ENCODE results near the gene CERS4. TPM values are rescaled to one million over a fixed set of nuclear protein-coding genes. Genes with fewer than 3 reads are reported as not detected.
A peak's percentile ranks its signal among the peaks of the same experiment; 100 is the strongest.

CERS4 gene
- total and polyA plus RNA-seq, 7 donors = 1.4 to 40.0 (median 24.1) TPM

- no peak for DNase-seq
- intact Hi-C loops (cut with DNase I) = no loop called here
- no peak overlapping the region for H3K27ac ChIP-seq
- H3K27me3 ChIP-seq = no peaks in the 10 kb centered on the region
- peaks cover 0 to 9% (median 4%) of the 10 kb centered on the region in 4 donors for H3K4me1 ChIP-seq
- TF ChIP-seq POLR2A (IDR thresholded peaks at IDR 0.05) (no peak), EP300 (IDR thresholded peaks at IDR 0.05) (no peak), CTCF (IDR thresholded peaks at IDR 0.05) (no peak), POLR2AphosphoS5 (IDR thresholded peaks at IDR 0.05) (no peak)
- no peaks in the 10 kb centered on the region for H3K36me3 ChIP-seq
- H3K4me3 ChIP-seq = no peak overlapping the region
- H3K9me3 ChIP-seq = no peaks in the 10 kb centered on the region
- WGBS, 2 donors = 92 to 97% methylated on average over 7 of the region's 7 CpGs
Measured at GRCh38 chr19:8168537-8168936, 40.6 kb upstream of the CERS4 start.

- Histone ChIP-seq H3K27ac (no peak overlapping the region), H3K9me3 (no peaks in the 10 kb centered on the region), H3K36me3 (no peaks in the 10 kb centered on the region), H3K4me3 (no peak overlapping the region), H3K27me3 (no peaks in the 10 kb centered on the region), H3K4me1 (no peaks in the 10 kb centered on the region)
- intact Hi-C loops (cut with DNase I) = no loop called here
- 92 to 94% methylated on average over 9 of the region's 9 CpGs for WGBS, 2 donors
- no peak for DNase-seq
- no peak for TF ChIP-seq POLR2A (IDR thresholded peaks at IDR 0.05)
- TF ChIP-seq EP300 (IDR thresholded peaks at IDR 0.05) = no peak
- no peak for TF ChIP-seq CTCF (IDR thresholded peaks at IDR 0.05)
- no peak for TF ChIP-seq POLR2AphosphoS5 (IDR thresholded peaks at IDR 0.05)
Measured at GRCh38 chr19:8174706-8175105, 34.5 kb upstream of the CERS4 start.

- no peak for DNase-seq
- 70 to 78% methylated on average over 6 of the region's 6 CpGs for WGBS, 2 donors
Measured at GRCh38 chr19:8180018-8180417, 29.2 kb upstream of the CERS4 start.

GRCh38 chr19:8184274-8184673, 24.9 kb upstream of the CERS4 start:
- WGBS, 2 donors = 87 to 92% methylated on average over 9 of the region's 9 CpGs
- no peaks in the 10 kb centered on the region for H3K36me3 ChIP-seq
- no peaks in the 10 kb centered on the region for H3K4me1 ChIP-seq
- DNase-seq = no peak
- intact Hi-C loops (cut with DNase I) = no loop called here
- H3K27me3 ChIP-seq = no peaks in the 10 kb centered on the region
- no peak overlapping the region for H3K27ac ChIP-seq
- H3K9me3 ChIP-seq = no peaks in the 10 kb centered on the region
- no peak overlapping the region for H3K4me3 ChIP-seq
- TF ChIP-seq POLR2A (IDR thresholded peaks at IDR 0.05) (no peak), EP300 (IDR thresholded peaks at IDR 0.05) (no peak), CTCF (IDR thresholded peaks at IDR 0.05) (no peak), POLR2AphosphoS5 (IDR thresholded peaks at IDR 0.05) (no peak)

More at GRCh38 chr19:8180018-8180417, 29.2 kb upstream of the CERS4 start:
- Histone ChIP-seq H3K4me1 (no peaks in the 10 kb centered on the region), H3K27me3 (no peaks in the 10 kb centered on the region), H3K27ac (peak overlapping the region in 1 of 4 donors; percentile 33), H3K36me3 (no peaks in the 10 kb centered on the region), H3K4me3 (no peak overlapping the region), H3K9me3 (no peaks in the 10 kb centered on the region)
- TF ChIP-seq POLR2AphosphoS5 (IDR thresholded peaks at IDR 0.05) (no peak), CTCF (IDR thresholded peaks at IDR 0.05) (no peak), EP300 (IDR thresholded peaks at IDR 0.05) (no peak), POLR2A (IDR thresholded peaks at IDR 0.05) (no peak)
- intact Hi-C loops (cut with DNase I) = no loop called here

- Histone ChIP-seq H3K9me3 (no peaks in the 10 kb centered on the region), H3K36me3 (no peaks in the 10 kb centered on the region), H3K27me3 (no peaks in the 10 kb centered on the region), H3K27ac (no peak overlapping the region), H3K4me3 (no peak overlapping the region), H3K4me1 (no peaks in the 10 kb centered on the region)
- no peak for DNase-seq
- TF ChIP-seq POLR2AphosphoS5 (IDR thresholded peaks at IDR 0.05) (no peak), CTCF (IDR thresholded peaks at IDR 0.05) (no peak), EP300 (IDR thresholded peaks at IDR 0.05) (no peak), POLR2A (IDR thresholded peaks at IDR 0.05) (no peak)
- intact Hi-C loops (cut with DNase I) = no loop called here
- 81 to 89% methylated on average over 5 of the region's 5 CpGs for WGBS, 2 donors
Measured at GRCh38 chr19:8185343-8186068, 23.7 kb upstream of the CERS4 start.
